Umbilical cord (tissue), 2 donors: Measurements from ENCODE around the gene ZFYVE16. TPM values are rescaled to one million over a fixed set of nuclear protein-coding genes. Genes with fewer than 3 reads are reported as not detected.
"Not testable (repeated sequence)": the region's sequence is repeated elsewhere in the genome, so short reads cannot be mapped to it uniquely, and the experiment has no call there.

Experiments used
- DNase-seq: peaks from one replicate; pipeline ENCODE4 v3.0.0-alpha.2; 2015; ENCODE audit warnings: low spot score
- total RNA-seq: library from RNA; depleted of rRNA; stranded (reverse); fragments of >200 nt; gene quantifications from one replicate; pipeline ENCODE4 v1.2.3, GENCODE V29; 2014; ENCODE audit warnings: low replicate concordance; ENCODE audit not compliant: insufficient read depth

The ZFYVE16 gene
- 51.0 TPM for total RNA-seq

GRCh38 chr5:80407735-80408483, at the start of gene ZFYVE16:
Gene ZFYVE16 (plus strand): TSS chr5:80408064. CDS start chr5:80434148, 26,084 bp downstream.
- DNase-seq = peak; percentile 99

GRCh38 chr5:80360914-80361444, 46.9 kb upstream of the ZFYVE16 start:
- DNase-seq = no peak

GRCh38 chr5:80364892-80365291, 43.0 kb upstream of the ZFYVE16 start:
- DNase-seq = no peak

DNA sequence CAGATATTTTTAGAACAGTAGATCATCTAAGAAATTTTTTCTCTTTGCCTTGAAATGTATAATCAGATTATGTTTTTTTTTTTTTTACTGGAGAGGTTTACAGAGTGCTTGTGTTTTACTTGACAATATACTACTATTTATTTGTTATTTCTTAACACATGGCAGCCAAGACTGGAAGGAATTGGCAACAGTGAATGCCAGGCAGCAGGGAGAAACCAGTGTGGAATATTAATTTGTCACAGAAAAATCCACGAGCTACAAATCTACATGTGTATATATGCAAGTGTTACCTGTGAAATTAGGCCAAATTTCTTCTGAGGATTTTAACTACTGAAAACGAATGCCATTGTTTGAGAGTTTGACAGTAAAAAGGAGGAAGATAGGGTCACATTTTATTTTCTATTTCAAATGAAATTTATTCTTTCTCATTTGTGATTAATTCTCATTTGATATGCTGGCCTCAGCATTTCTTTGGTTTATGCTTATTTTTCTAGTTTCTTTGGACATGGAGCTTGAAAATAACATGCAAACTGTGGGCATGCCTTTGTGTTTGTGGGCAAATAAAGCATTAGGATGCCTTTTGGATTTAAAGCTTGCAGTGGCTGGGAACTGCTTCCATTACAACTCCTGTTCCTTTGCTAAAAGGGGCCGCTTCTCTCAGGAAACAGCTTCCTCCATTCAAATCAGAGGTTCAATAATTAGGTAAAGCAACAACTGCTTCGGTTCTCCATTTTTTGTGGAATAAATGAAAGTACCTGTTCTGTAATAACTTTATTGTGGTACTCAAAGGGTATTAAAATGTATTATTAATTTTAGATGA, 39.0 kb upstream of the ZFYVE16 start:
- DNase-seq = no peak

DNA sequence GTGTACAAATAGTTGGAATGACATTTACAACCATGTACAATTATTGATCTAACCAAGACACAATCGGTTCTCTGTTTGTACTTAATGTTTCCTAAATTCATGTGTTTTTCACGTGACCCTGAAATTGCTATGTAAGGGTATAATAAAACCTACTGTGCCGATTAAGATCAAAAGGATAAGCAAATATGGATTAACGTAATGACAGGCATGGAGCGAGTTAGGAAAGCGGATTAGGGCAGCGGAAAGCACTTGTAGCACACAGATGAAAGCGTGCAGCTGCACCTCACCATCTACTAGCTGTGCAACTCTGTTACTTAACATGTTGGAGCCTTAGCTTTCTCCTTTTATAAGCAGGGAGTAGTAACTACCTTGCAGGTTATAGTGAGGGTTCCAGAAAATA, 38.3 kb upstream of the ZFYVE16 start:
- DNase-seq = no peak

- DNase-seq = no peak
These were observed 37.5 kb upstream of the ZFYVE16 start for GRCh38 chr5:80370390-80370789.

- no peak for DNase-seq
These were observed 35.1 kb upstream of the ZFYVE16 start for GRCh38 chr5:80372780-80373179.

- DNase-seq = no peak
These were observed 33.7 kb upstream of the ZFYVE16 start for GRCh38 chr5:80374188-80374587.

- no peak for DNase-seq
These were observed 31.3 kb upstream of the ZFYVE16 start for GRCh38 chr5:80376557-80376956.

- no peak for DNase-seq
These were observed 25.4 kb upstream of the ZFYVE16 start for GRCh38 chr5:80382488-80382887.

GRCh38 chr5:80387063-80387768, 20.6 kb upstream of the ZFYVE16 start:
- DNase-seq = no peak

- DNase-seq = no peak
These were observed 18.3 kb upstream of the ZFYVE16 start for GRCh38 chr5:80389580-80389979.

DNA sequence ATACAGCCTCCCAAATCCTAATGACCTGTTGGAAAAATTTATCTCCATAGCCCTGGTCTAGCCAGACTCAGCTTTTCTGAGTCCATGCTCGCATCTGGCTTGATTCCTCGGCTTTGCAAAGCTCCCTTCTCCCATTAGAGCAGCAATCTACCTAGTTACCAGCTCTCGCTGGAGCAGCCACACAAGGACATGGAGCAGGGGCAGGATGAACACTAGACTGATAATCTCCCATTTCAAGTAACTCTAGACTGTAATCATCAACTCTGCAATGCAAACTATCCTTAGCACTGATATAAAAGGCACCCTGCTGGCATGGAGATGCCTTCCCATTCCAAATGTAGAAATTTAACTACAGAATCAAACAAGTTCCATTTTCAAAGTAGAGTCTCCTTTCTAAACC, 17.5 kb upstream of the ZFYVE16 start:
- DNase-seq = not testable (repeated sequence)

DNA sequence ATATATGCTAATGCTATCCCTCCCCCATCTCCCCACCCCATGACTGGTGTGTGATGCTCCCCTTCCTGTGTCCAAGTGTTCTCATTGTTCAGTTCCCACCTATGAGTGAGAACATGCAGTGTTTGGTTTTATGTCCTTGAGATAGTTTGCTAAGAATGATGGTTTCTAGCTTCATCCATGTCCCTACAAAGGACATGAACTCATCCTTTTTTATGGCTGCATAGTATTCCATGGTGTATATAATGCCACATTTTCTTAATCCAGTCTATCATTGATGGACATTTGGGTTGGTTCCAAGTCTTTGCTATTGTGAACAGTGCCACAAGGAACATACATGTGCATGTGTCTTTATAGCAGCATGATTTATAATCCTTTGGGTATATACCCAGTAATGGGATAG, 16.6 kb upstream of the ZFYVE16 start:
- DNase-seq = not testable (repeated sequence)

GRCh38 chr5:80399526-80400239, 8.2 kb upstream of the ZFYVE16 start:
- DNase-seq = no peak

- DNase-seq = not testable (repeated sequence)
These were observed 7.5 kb upstream of the ZFYVE16 start for GRCh38 chr5:80400368-80400767.

- no peak for DNase-seq
These were observed 4.1 kb upstream of the ZFYVE16 start for GRCh38 chr5:80403782-80404181.

DNA sequence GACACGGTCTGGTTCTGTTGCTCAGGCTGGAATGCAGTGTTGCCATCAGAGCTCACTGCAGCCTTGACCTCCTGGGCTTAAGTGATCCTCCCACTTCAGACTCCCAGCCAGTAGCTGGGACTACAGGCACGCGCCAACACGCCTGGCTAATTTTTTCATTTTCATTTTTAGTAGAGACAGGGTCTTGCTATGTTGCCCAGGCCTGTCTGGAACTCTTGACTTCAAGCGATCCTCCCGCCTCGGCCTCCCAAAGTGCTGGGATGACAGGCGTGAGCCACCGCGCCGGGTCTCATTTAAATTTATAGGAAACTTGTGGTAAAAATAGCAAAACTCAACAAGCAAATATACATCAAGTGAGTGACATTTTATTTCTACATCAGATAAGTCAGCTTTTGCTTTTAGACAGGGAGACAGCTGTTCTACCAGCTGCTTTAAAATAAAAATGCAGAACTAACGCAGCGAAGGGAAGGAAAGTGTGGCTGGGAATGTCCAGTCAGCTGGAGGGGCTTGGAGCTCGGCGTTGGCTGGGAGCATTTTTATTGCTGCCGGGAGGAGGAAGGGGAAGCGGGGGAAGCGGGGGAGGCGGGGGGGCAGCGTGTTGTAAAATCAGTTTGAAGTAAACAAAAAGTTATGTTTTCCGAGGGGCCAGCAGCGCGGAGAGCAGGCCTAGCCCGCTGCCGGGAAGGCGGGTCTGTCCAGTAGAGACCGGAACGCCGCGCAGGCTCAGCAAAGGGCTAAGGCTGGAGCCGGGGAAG, 707 bp upstream of the ZFYVE16 start:
- DNase-seq = peak; percentile 30

GRCh38 chr5:80408484-80409366, 861 bp downstream of the ZFYVE16 start:
- no peak for DNase-seq
